ENCODE results near the gene BCL10. TPM values are rescaled to one million over a fixed set of nuclear protein-coding genes. Genes with fewer than 3 reads are reported as not detected.

Gene BCL10
- total and polyA plus RNA-seq, 8 donors, result 6.1 to 42.7 (median 25.7) TPM

- Histone ChIP-seq H3K36me3 (no peaks in the 10 kb centered on the region), H3K4me1 (peaks cover 0 to 31% (median 16%) of the 10 kb centered on the region in 4 donors), H3K4me3 (no peak overlapping the region), H3K9me3 (no peaks in the 10 kb centered on the region), H3K27me3 (no peaks in the 10 kb centered on the region), H3K27ac (peak overlapping the region in 3 of 5 donors; percentile 14 to 47 (median 26))
- DNase-seq, result no peak
- intact Hi-C loops (cut with DNase I; ENCODE audit: low total_unique reads), result no loop called here
- WGBS, 5 donors, result 24 to 38% (median 27%) methylated on average over 1 of the region's 1 CpG
- TF ChIP-seq EP300 (IDR thresholded peaks at IDR 0.05) (no peak), CTCF (IDR thresholded peaks at IDR 0.05) (peak in 1 of 7 experiments; percentile 16)
Measured at GRCh38 chr1:85240174-85240601, 36.2 kb downstream of the BCL10 start.

GRCh38 chr1:85237613-85238012 lies 38.8 kb downstream of the BCL10 start:
- DNase-seq, result no peak
- intact Hi-C loops (cut with DNase I; ENCODE audit: low total_unique reads), result no loop called here
- 39 to 77% (median 69%) methylated on average over 1 of the region's 1 CpG for WGBS, 5 donors
- Histone ChIP-seq H3K27me3 (no peaks in the 10 kb centered on the region), H3K36me3 (no peaks in the 10 kb centered on the region), H3K27ac (no peak overlapping the region), H3K9me3 (no peaks in the 10 kb centered on the region), H3K4me3 (no peak overlapping the region), H3K4me1 (peaks cover 0 to 16% (median 4%) of the 10 kb centered on the region in 4 donors)
- TF ChIP-seq POLR2A (IDR thresholded peaks at IDR 0.05) (no peak), CTCF (IDR thresholded peaks at IDR 0.05) (no peak), POLR2AphosphoS5 (IDR thresholded peaks at IDR 0.05) (no peak), EP300 (IDR thresholded peaks at IDR 0.05) (no peak)

- no peak for DNase-seq
- Histone ChIP-seq H3K4me1 (peaks cover 7 to 17% (median 14%) of the 10 kb centered on the region in 4 donors), H3K4me3 (no peak overlapping the region), H3K27ac (no peak overlapping the region), H3K36me3 (no peaks in the 10 kb centered on the region), H3K27me3 (no peaks in the 10 kb centered on the region), H3K9me3 (no peaks in the 10 kb centered on the region)
- TF ChIP-seq POLR2A (IDR thresholded peaks at IDR 0.05) (no peak), CTCF (IDR thresholded peaks at IDR 0.05) (peak in 1 of 7 experiments; percentile 17), POLR2AphosphoS5 (IDR thresholded peaks at IDR 0.05) (no peak)
- intact Hi-C loops (cut with DNase I; ENCODE audit: low total_unique reads), result no loop called here
- WGBS, 5 donors, result 73 to 84% (median 74%) methylated on average over 8 of the region's 8 CpGs
Measured at GRCh38 chr1:85230305-85230977, 46.0 kb downstream of the BCL10 start.

- WGBS, 5 donors, result 57 to 71% (median 65%) methylated on average over 6 of the region's 6 CpGs
- peaks cover 13 to 25% (median 22%) of the 10 kb centered on the region in 4 donors for H3K4me1 ChIP-seq
- TF ChIP-seq EP300 (IDR thresholded peaks at IDR 0.05) (no peak), CTCF (IDR thresholded peaks at IDR 0.05) (no peak), POLR2A (IDR thresholded peaks at IDR 0.05) (no peak), POLR2AphosphoS5 (IDR thresholded peaks at IDR 0.05) (no peak)
- H3K36me3 ChIP-seq, result no peaks in the 10 kb centered on the region
- no peaks in the 10 kb centered on the region for H3K27me3 ChIP-seq
- H3K27ac ChIP-seq, result no peak overlapping the region
- peak in 1 of 2 donors; percentile 53 for DNase-seq
- no peak overlapping the region for H3K4me3 ChIP-seq
- H3K9me3 ChIP-seq, result no peaks in the 10 kb centered on the region
- intact Hi-C loops (cut with DNase I; ENCODE audit: low total_unique reads), result no loop called here
Measured at GRCh38 chr1:85229574-85230097, 46.8 kb downstream of the BCL10 start.
